ENCODE data around the gene FBXO42. TPM values are rescaled to one million over a fixed set of nuclear protein-coding genes. Genes with fewer than 3 reads are reported as not detected.

Gene FBXO42
- total and polyA plus RNA-seq, 2 of the 4 experiments (the other 2 are of a cell fraction), result 12.0 to 18.8 TPM

GRCh38 chr1:16315437-16315836, 36.8 kb downstream of the FBXO42 start:
- H3K4me1 ChIP-seq (ENCODE audit: control insufficient read depth, insufficient read depth, low read length), result peaks cover 3% of the 10 kb centered on the region; the same call in 1 of the 2 replicates
- no peak overlapping the region for H3K4ac ChIP-seq (ENCODE audit: low read depth, low read length)
- WGBS, 2 experiments (ENCODE audit: extremely low coverage in 2 of 2, insufficient read length in 1 of 2), result 100% methylated on average over 1 of the region's 4 CpGs; no CpG with 5 or more reads in 1 of the 2 experiments
- H3K9ac ChIP-seq (ENCODE audit: low read depth, low read length), result no peak overlapping the region
- H4K5ac ChIP-seq (ENCODE audit: low read depth, low read length), result no peak overlapping the region
- no peak overlapping the region for H2AK5ac ChIP-seq (ENCODE audit: low read depth, low read length)
- dilution Hi-C loops (cut with HindIII; ENCODE audit: low sequenced_read_pairs, unreplicated experiment) (no loop called here), intact Hi-C loops (cut with micrococcal nuclease) (loop anchor here (5.0 kb wide), 1 partner anchor 53 kb away; no protein-coding TSS in a partner anchor), in situ Hi-C loops (cut with MboI; ENCODE audit: low sequenced_read_pairs) (no loop called here)
- no peak overlapping the region for H2BK120ac ChIP-seq (ENCODE audit: low read depth, low read length)
- no peak overlapping the region for H2AK9ac ChIP-seq (replicated peaks; ENCODE audit: low read depth, low read length, poor library complexity)
- H3K14ac ChIP-seq (replicated peaks; ENCODE audit: low read depth, low read length), result no peak overlapping the region
- H4K20me1 ChIP-seq (ENCODE audit: insufficient read depth, low read length), result peaks cover 29% of the 10 kb centered on the region
- no peak overlapping the region for H3K4me2 ChIP-seq (ENCODE audit: low read depth, low read length)
- no peak overlapping the region for H4K91ac ChIP-seq (ENCODE audit: insufficient read depth, low read depth, low read length)
- H4K8ac ChIP-seq (ENCODE audit: low read depth in 2 of 2, low read length in 2 of 2), result no peak overlapping the region
- no peaks in the 10 kb centered on the region for H3K9me3 ChIP-seq (ENCODE audit: control insufficient read depth, insufficient read depth, low read length)
- H3K23ac ChIP-seq (ENCODE audit: low read depth, low read length), result 0 out of 2 replicates have a peak overlapping the region, but pooled peaks have one; percentile 5
- ChIA-PET CTCF (interaction anchor here (1.0 kb wide), 1 partner anchor 12 kb away, joined by 4 read pairs; no protein-coding TSS in a partner anchor), POLR2A (ENCODE audit: unreplicated experiment) (interaction anchor here (0.5 kb wide), 1 partner anchor 33 kb away, joined by 3 read pairs; no protein-coding TSS in a partner anchor)
- DNase-seq (no peak), ATAC-seq (ENCODE audit: low read depth) (no peak)
- no peak overlapping the region for H2BK20ac ChIP-seq (ENCODE audit: low read depth, low read length)
- peaks cover 13% of the 10 kb centered on the region; the same call in 1 of the 2 replicates for H3K9me1 ChIP-seq (ENCODE audit: insufficient read depth, low read length)
- no peak overlapping the region for H3K27ac ChIP-seq (ENCODE audit: insufficient read depth, low read length)
- H2AFZ ChIP-seq (replicated peaks; ENCODE audit: low read length, poor library complexity), result no peak overlapping the region
- no peak for TF ChIP-seq RAD21 (IDR thresholded peaks at IDR 0.05; ENCODE audit: low read length)
- TF ChIP-seq CEBPB (IDR thresholded peaks at IDR 0.05; ENCODE audit: low read depth, low read length), result no peak
- H3K4me3 ChIP-seq (ENCODE audit: insufficient read depth, low read depth, low read length), result no peak overlapping the region
- H3K56ac ChIP-seq (ENCODE audit: extremely low read depth, insufficient read depth, low read length), result no peak overlapping the region
- BruUV-seq (replicated peaks), result no TSS peak
- no peak overlapping the region for H2BK5ac ChIP-seq (ENCODE audit: low read depth, low read length, poor library complexity, severe bottlenecking)
- H3K27me3 ChIP-seq (ENCODE audit: control insufficient read depth, insufficient read depth, low read length), result no peaks in the 10 kb centered on the region
- peaks cover 37 to 65% of the 10 kb centered on the region in 2 experiments for H3K79me1 ChIP-seq (ENCODE audit: low read depth in 1 of 2, low read length in 2 of 2)
- no peak overlapping the region for H3K18ac ChIP-seq (ENCODE audit: low read depth, low read length)
- peaks cover 21% of the 10 kb centered on the region for H3K36me3 ChIP-seq (ENCODE audit: control insufficient read depth, insufficient read depth, low read length)
- no peak overlapping the region for H2BK15ac ChIP-seq (ENCODE audit: low read depth, low read length)

Data from IMR-90 (cell line).